Keratinocyte (primary cell): ENCODE data around the gene CELF5. TPM values are rescaled to one million over a fixed set of nuclear protein-coding genes. Genes with fewer than 3 reads are reported as not detected.

Source experiments
- DNase-seq: peaks from one replicate; pipeline ENCODE4 v3.0.0-alpha.2; 2011; ENCODE audit warnings: low read depth, missing footprints, low spot score
- FAIRE-seq: peaks from 2 replicates; lab custom pipeline; 2011; peaks lifted over from hg19 to GRCh38; lab: Jason Lieb, UNC
- H2AFZ ChIP-seq: 2 replicates; pipeline ENCODE4 v1.6.0; 2012; ENCODE audit warnings: low read length, control low read depth, inconsistent platforms; ENCODE audit not compliant: control insufficient read depth
- H3K27ac ChIP-seq: 2 replicates; pipeline ENCODE4 v1.5.1; 2011; ENCODE audit warnings: low read length; ENCODE audit not compliant: control insufficient read depth, insufficient read depth
- H3K27me3 ChIP-seq: 3 replicates; pipeline ENCODE4 v1.6.0; 2011; ENCODE audit warnings: low read length; ENCODE audit not compliant: control insufficient read depth, insufficient read depth; ENCODE audit errors: extremely low read depth
- H3K36me3 ChIP-seq, 2 experiments: 2 replicates in 1 of 2; 3 replicates in 1 of 2; pipeline ENCODE4 v1.5.1; 2011; ENCODE audit warnings: low read length in 2 of 2, mild to moderate bottlenecking in 1 of 2; ENCODE audit not compliant: control insufficient read depth in 2 of 2, insufficient read depth in 2 of 2; ENCODE audit errors: extremely low read depth in 1 of 2
- H3K4me1 ChIP-seq: 3 replicates; pipeline ENCODE4 v1.5.1; 2011; ENCODE audit warnings: low read length; ENCODE audit not compliant: control insufficient read depth, insufficient read depth; ENCODE audit errors: extremely low read depth
- H3K4me2 ChIP-seq: 3 replicates; pipeline ENCODE4 v1.6.0; 2011; ENCODE audit warnings: low read depth, low read length; ENCODE audit not compliant: control insufficient read depth, insufficient read depth; ENCODE audit errors: extremely low read depth
- H3K4me3 ChIP-seq, 3 experiments: fragments of 200-600 bp in 1 of 3; sonication (generic) in 1 of 3; 2 replicates in 2 of 3; 3 replicates in 1 of 3; pipeline ENCODE4 v1.5.1; 2011 to 2016; ENCODE audit warnings: low read length in 3 of 3, mild to moderate bottlenecking in 3 of 3, control low read depth in 2 of 3, inconsistent platforms in 1 of 3, low read depth in 1 of 3, mixed read lengths in 1 of 3, mixed run types in 1 of 3, moderate library complexity in 1 of 3; ENCODE audit not compliant: control insufficient read depth in 2 of 3, insufficient read depth in 2 of 3; ENCODE audit errors: extremely low read depth in 1 of 3
- H3K79me2 ChIP-seq: 2 replicates; pipeline ENCODE4 v1.6.0; 2012; ENCODE audit warnings: low read length; ENCODE audit not compliant: control insufficient read depth, insufficient read depth
- H3K9ac ChIP-seq: 3 replicates; pipeline ENCODE4 v1.6.0; 2011; ENCODE audit warnings: low read length; ENCODE audit not compliant: control insufficient read depth, insufficient read depth; ENCODE audit errors: extremely low read depth
- H3K9me1 ChIP-seq: 3 replicates; pipeline ENCODE4 v1.6.0; 2011; ENCODE audit warnings: low read length; ENCODE audit not compliant: control insufficient read depth, insufficient read depth; ENCODE audit errors: extremely low read depth
- H3K9me3 ChIP-seq: 2 replicates; pipeline ENCODE4 v1.5.1; 2012; ENCODE audit warnings: low read depth, low read length; ENCODE audit not compliant: control insufficient read depth
- H4K20me1 ChIP-seq: 3 replicates; pipeline ENCODE4 v1.6.0; 2011; ENCODE audit warnings: low read length; ENCODE audit not compliant: control insufficient read depth, insufficient read depth; ENCODE audit errors: extremely low read depth
- EZH2 ChIP-seq: IDR thresholded peaks from one replicate; pipeline ENCODE4 v1.6.1; 2012; ENCODE audit warnings: inconsistent platforms, mild to moderate bottlenecking, low read length, moderate library complexity
- dilution Hi-C: fragments of 300-500 bp; cut with MboI; formaldehyde crosslinking; loops from one replicate; pipeline ENCODE4 v1.7.0; 2020; ENCODE audit warnings: low sequenced_read_pairs; ENCODE audit not compliant: extremely low pct_ligation_motif_present
- polyA plus RNA-seq, 5 experiments: library from polyadenylated mRNA; depleted of rRNA in 3 of 5; stranded (reverse) in 3 of 5; stranded (forward) in 1 of 5; unstranded in 1 of 5; fragments of >200 nt; gene quantifications; 1 replicate in 1 of 5; 2 replicates in 3 of 5; 3 replicates in 1 of 5; pipeline versions ENCODE4 v1.2.1 to v1.2.3, GENCODE V29; 2011 to 2012; ENCODE audit warnings: missing spikeins in 2 of 5, low read depth in 1 of 5, low replicate concordance in 1 of 5
- TF ChIP-seq, protein P1 (sequence below), 3 experiments: IDR thresholded peaks in 1 of 3; conservative IDR thresholded peaks in 1 of 3; optimal IDR thresholded peaks in 1 of 3; 2 replicates in 2 of 3; 3 replicates in 1 of 3; pipeline versions ENCODE3 to v1.5.1; 2011; ENCODE audit warnings: low read length in 3 of 3, mild to moderate bottlenecking in 3 of 3, moderate library complexity in 2 of 3, control low read depth in 1 of 3, inconsistent platforms in 1 of 3; ENCODE audit not compliant: insufficient read depth in 2 of 3; ENCODE audit errors: extremely low read depth in 1 of 3

CELF5 gene
- polyA plus RNA-seq, 1 donor (not counting 4 experiments of a cell fraction or from before 2014, with no cell fraction given) = 0.04 TPM

GRCh38 chr19:3310711-3311110 is 86.2 kb downstream of the CELF5 start:
- no peak overlapping the region for H2AFZ ChIP-seq
- TF ChIP-seq, protein P1, sequence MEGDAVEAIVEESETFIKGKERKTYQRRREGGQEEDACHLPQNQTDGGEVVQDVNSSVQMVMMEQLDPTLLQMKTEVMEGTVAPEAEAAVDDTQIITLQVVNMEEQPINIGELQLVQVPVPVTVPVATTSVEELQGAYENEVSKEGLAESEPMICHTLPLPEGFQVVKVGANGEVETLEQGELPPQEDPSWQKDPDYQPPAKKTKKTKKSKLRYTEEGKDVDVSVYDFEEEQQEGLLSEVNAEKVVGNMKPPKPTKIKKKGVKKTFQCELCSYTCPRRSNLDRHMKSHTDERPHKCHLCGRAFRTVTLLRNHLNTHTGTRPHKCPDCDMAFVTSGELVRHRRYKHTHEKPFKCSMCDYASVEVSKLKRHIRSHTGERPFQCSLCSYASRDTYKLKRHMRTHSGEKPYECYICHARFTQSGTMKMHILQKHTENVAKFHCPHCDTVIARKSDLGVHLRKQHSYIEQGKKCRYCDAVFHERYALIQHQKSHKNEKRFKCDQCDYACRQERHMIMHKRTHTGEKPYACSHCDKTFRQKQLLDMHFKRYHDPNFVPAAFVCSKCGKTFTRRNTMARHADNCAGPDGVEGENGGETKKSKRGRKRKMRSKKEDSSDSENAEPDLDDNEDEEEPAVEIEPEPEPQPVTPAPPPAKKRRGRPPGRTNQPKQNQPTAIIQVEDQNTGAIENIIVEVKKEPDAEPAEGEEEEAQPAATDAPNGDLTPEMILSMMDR (optimal IDR thresholded peaks at IDR 0.05 in 1 of 3, IDR thresholded peaks at IDR 0.05 in 1 of 3, conservative IDR thresholded peaks at IDR 0.05 in 1 of 3; ENCODE audit: extremely low read depth in 1 of 3, insufficient read depth in 2 of 3, low read length in 3 of 3) = no peak
- TF ChIP-seq EZH2 = no peak
- H3K79me2 ChIP-seq = no peaks in the 10 kb centered on the region
- H3K27ac ChIP-seq = no peak overlapping the region
- DNase-seq (no peak), FAIRE-seq (no peak)
- H3K9ac ChIP-seq = no peak overlapping the region
- peaks cover 16% of the 10 kb centered on the region for H3K27me3 ChIP-seq
- H3K36me3 ChIP-seq = no peaks in the 10 kb centered on the region
- H3K4me3 ChIP-seq = no peak overlapping the region
- H3K9me1 ChIP-seq = no peaks in the 10 kb centered on the region
- dilution Hi-C loops = no loop called here
- no peaks in the 10 kb centered on the region for H3K9me3 ChIP-seq
- H3K4me2 ChIP-seq = no peak overlapping the region
- no peaks in the 10 kb centered on the region for H4K20me1 ChIP-seq
- no peaks in the 10 kb centered on the region for H3K4me1 ChIP-seq

DNA sequence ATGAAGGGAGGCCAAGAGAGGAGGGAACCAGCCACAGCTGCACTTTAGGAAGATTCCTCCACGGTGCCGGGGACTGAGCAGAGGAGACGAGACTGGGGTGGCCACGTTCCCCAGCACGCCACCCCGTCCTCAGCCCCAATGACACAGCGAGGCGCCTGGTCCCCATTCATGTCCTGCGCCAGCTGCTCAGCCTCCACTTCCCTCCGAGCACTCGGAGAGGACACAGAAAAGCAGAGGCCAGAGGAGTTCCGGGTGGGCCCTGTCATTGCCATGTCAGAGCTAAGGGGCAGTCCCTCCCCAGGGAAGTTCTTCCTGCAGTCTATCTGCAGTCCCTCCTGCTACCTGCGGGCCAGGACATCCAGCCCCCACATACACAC is 88.7 kb downstream of the CELF5 start:
- Histone ChIP-seq H3K36me3 (no peaks in the 10 kb centered on the region), H3K4me1 (no peaks in the 10 kb centered on the region), H3K27ac (no peak overlapping the region), H3K79me2 (no peaks in the 10 kb centered on the region), H3K27me3 (peaks cover 16% of the 10 kb centered on the region), H2AFZ (no peak overlapping the region), H3K9me3 (no peaks in the 10 kb centered on the region), H3K9me1 (no peaks in the 10 kb centered on the region), H3K4me3 (no peak overlapping the region), H3K4me2 (no peak overlapping the region), H4K20me1 (no peaks in the 10 kb centered on the region), H3K9ac (no peak overlapping the region)
- FAIRE-seq (no peak), DNase-seq (no peak)
- dilution Hi-C loops = no loop called here
- TF ChIP-seq, protein P1 (optimal IDR thresholded peaks at IDR 0.05 in 1 of 3, IDR thresholded peaks at IDR 0.05 in 1 of 3, conservative IDR thresholded peaks at IDR 0.05 in 1 of 3; ENCODE audit: extremely low read depth in 1 of 3, insufficient read depth in 2 of 3, low read length in 3 of 3) = no peak
